DOHH2 (cell line): Measurements from ENCODE around the gene CALHM6.

Experiments
- H3F3A ChIP-seq: fragments of 200-600 bp; sonication (generic), shearing (Covaris generic); 2 replicates; pipeline ENCODE4 v1.6.0; 2016; ENCODE audit warnings: antibody characterized with exemption, mild to moderate bottlenecking; ENCODE audit not compliant: control insufficient read depth, insufficient read depth
- H3K27ac ChIP-seq: fragments of 200-600 bp; sonication (generic); 2 replicates; pipeline ENCODE4 v1.5.1; 2014; ENCODE audit warnings: low read depth, mild to moderate bottlenecking, low read length, moderate library complexity
- H3K27me3 ChIP-seq: fragments of 200-600 bp; sonication (generic); 2 replicates; pipeline ENCODE4 v1.6.1; 2014; ENCODE audit warnings: mild to moderate bottlenecking, low read length, mixed read lengths; ENCODE audit not compliant: control insufficient read depth
- H3K36me3 ChIP-seq: fragments of 200-600 bp; sonication (generic); 2 replicates; pipeline ENCODE4 v1.6.1; 2014; ENCODE audit warnings: mild to moderate bottlenecking, low read length, moderate library complexity, mixed read lengths; ENCODE audit not compliant: control insufficient read depth
- H3K4me1 ChIP-seq: fragments of 200-600 bp; sonication (generic); 2 replicates; pipeline ENCODE4 v1.6.1; 2014; ENCODE audit warnings: mild to moderate bottlenecking, low read length, mixed read lengths; ENCODE audit not compliant: control insufficient read depth
- H3K4me2 ChIP-seq: fragments of 200-600 bp; sonication (generic); 2 replicates; pipeline ENCODE4 v1.6.0; 2014; ENCODE audit warnings: mild to moderate bottlenecking, low read length, moderate library complexity
- H3K4me3 ChIP-seq: fragments of 200-600 bp; sonication (generic); 2 replicates; pipeline ENCODE4 v1.5.1; 2014; ENCODE audit warnings: mild to moderate bottlenecking, low read length, mixed read lengths
- H3K79me2 ChIP-seq: fragments of 200-600 bp; sonication (generic); 2 replicates; pipeline ENCODE4 v1.6.1; 2014; ENCODE audit warnings: mild to moderate bottlenecking, low read length, mixed read lengths; ENCODE audit not compliant: control insufficient read depth
- H3K9me2 ChIP-seq: fragments of 200-600 bp; sonication (generic); replicated peaks from 2 replicates; pipeline ENCODE4 v1.6.1; 2014; ENCODE audit warnings: mild to moderate bottlenecking, low read length, mixed read lengths; ENCODE audit not compliant: control insufficient read depth
- H3K9me3 ChIP-seq: fragments of 200-600 bp; sonication (generic); 2 replicates; pipeline ENCODE4 v1.6.1; 2014; ENCODE audit warnings: antibody characterized with exemption, low read length, mixed read lengths; ENCODE audit not compliant: control insufficient read depth, insufficient read depth
- H4K20me1 ChIP-seq: fragments of 200-600 bp; sonication (generic); 2 replicates; pipeline ENCODE4 v1.6.0; 2014; ENCODE audit warnings: low read depth, mild to moderate bottlenecking, antibody characterized with exemption, low read length, moderate library complexity; ENCODE audit not compliant: control insufficient read depth, insufficient read depth
- CTCF ChIP-seq: fragments of 200-600 bp; sonication (generic); IDR thresholded peaks from one replicate; pipeline ENCODE4 v1.5.1; 2014; ENCODE audit warnings: antibody characterized with exemption, mild to moderate bottlenecking, low read depth, low read length; ENCODE audit not compliant: poor library complexity, severe bottlenecking
- EZH2phosphoT487 ChIP-seq: fragments of 200-600 bp; sonication (generic); IDR thresholded peaks from 2 replicates; pipeline ENCODE4 v1.6.1; 2017; ENCODE audit warnings: borderline replicate concordance, mild to moderate bottlenecking, antibody characterized with exemption, low read length, moderate library complexity, mixed read lengths

Gene CALHM6

GRCh38 chr6:116508527-116508926 lies 47.4 kb downstream of the CALHM6 start:
- no peaks in the 10 kb centered on the region for H3K79me2 ChIP-seq
- peaks cover 9% of the 10 kb centered on the region for H3K27me3 ChIP-seq
- no peaks in the 10 kb centered on the region for H3K9me3 ChIP-seq
- no peak overlapping the region for H3K4me2 ChIP-seq
- TF ChIP-seq CTCF: no peak
- TF ChIP-seq EZH2phosphoT487: no peak
- no peaks in the 10 kb centered on the region for H4K20me1 ChIP-seq
- no peaks in the 10 kb centered on the region for H3K36me3 ChIP-seq
- H3K4me1 ChIP-seq: no peaks in the 10 kb centered on the region
- no peaks in the 10 kb centered on the region for H3F3A ChIP-seq
- no peaks in the 10 kb centered on the region for H3K9me2 ChIP-seq
- no peak overlapping the region for H3K27ac ChIP-seq
- H3K4me3 ChIP-seq: no peak overlapping the region

- no peak within 1 kb of the TSS for H3K4me3 ChIP-seq
- H3F3A ChIP-seq: no peaks in the 10 kb centered on the region
- H3K4me2 ChIP-seq: no peak within 1 kb of the TSS
- H3K27ac ChIP-seq: no peak within 1 kb of the TSS
- no peaks in the 10 kb centered on the region for H4K20me1 ChIP-seq
- no peaks in the 10 kb centered on the region for H3K9me3 ChIP-seq
- TF ChIP-seq CTCF (peak; percentile 30), EZH2phosphoT487 (no peak)
- H3K36me3 ChIP-seq: no peaks in the 10 kb centered on the region
- H3K4me1 ChIP-seq: no peaks in the 10 kb centered on the region
- H3K27me3 ChIP-seq: peaks cover 9% of the 10 kb centered on the region
- no peaks in the 10 kb centered on the region for H3K79me2 ChIP-seq
- H3K9me2 ChIP-seq: no peaks in the 10 kb centered on the region
These were observed 50.4 kb downstream of the CALHM6 start, which contains the start of gene CALHM5 for GRCh38 chr6:116511424-116512110. TSS of gene CALHM5 (plus strand) at chr6:116511639. CDS start at chr6:116511697, 58 bp downstream.

GRCh38 chr6:116512111-116512559 lies 51.0 kb downstream of the CALHM6 start:
- no peaks in the 10 kb centered on the region for H3K36me3 ChIP-seq
- H3K4me1 ChIP-seq: no peaks in the 10 kb centered on the region
- H3F3A ChIP-seq: no peaks in the 10 kb centered on the region
- no peak overlapping the region for H3K27ac ChIP-seq
- H3K4me2 ChIP-seq: no peak overlapping the region
- no peak overlapping the region for H3K4me3 ChIP-seq
- H3K9me2 ChIP-seq: no peaks in the 10 kb centered on the region
- H4K20me1 ChIP-seq: no peaks in the 10 kb centered on the region
- no peak for TF ChIP-seq EZH2phosphoT487
- no peak for TF ChIP-seq CTCF
- no peaks in the 10 kb centered on the region for H3K79me2 ChIP-seq
- peaks cover 9% of the 10 kb centered on the region for H3K27me3 ChIP-seq
- no peaks in the 10 kb centered on the region for H3K9me3 ChIP-seq
